ENCODE data around the gene CCDC172. TPM values are rescaled to one million over a fixed set of nuclear protein-coding genes. Genes with fewer than 3 reads are reported as not detected.

Gene CCDC172
- total and polyA plus RNA-seq, 2 of the 8 experiments (the other 6 are each of a cell fraction or from before 2014, with no cell fraction given), result 1.1 to 3.6 TPM

GRCh38 chr10:116352125-116352524 is 27.9 kb downstream of the CCDC172 start:
- Histone ChIP-seq H2AK5ac (ENCODE audit: low read depth, low read length) (no peak overlapping the region), H3K27ac (ENCODE audit: low read depth, low read length) (no peak overlapping the region), H3K36me3 (ENCODE audit: control insufficient read depth in 2 of 4, insufficient read depth in 4 of 4, low read length in 3 of 4) (no peaks in the 10 kb centered on the region), H3K9ac (replicated peaks in 1 of 4; ENCODE audit: extremely low read depth in 1 of 4, low read depth in 3 of 4, low read length in 3 of 4) (no peak overlapping the region), H2BK120ac (replicated peaks; ENCODE audit: low read depth, low read length) (no peak overlapping the region), H3K23me2 (ENCODE audit: low read depth, low read length) (no peaks in the 10 kb centered on the region; the same call in 1 of the 2 replicates), H4K5ac (ENCODE audit: insufficient read length, low read depth, low read length) (no peak overlapping the region), H3K4me2 (ENCODE audit: insufficient read depth in 1 of 2, low read depth in 2 of 2, low read length in 2 of 2) (no peak overlapping the region), H3K14ac (ENCODE audit: insufficient read length) (no peak overlapping the region), H3K4ac (replicated peaks; ENCODE audit: insufficient read length, low read depth, low read length) (no peak overlapping the region), H3K56ac (replicated peaks; ENCODE audit: insufficient read length, low read depth, low read length) (no peak overlapping the region), H2BK5ac (ENCODE audit: low read depth, low read length) (no peak overlapping the region), H3K4me1 (replicated peaks in 1 of 4; ENCODE audit: control insufficient read depth in 3 of 4, insufficient read depth in 4 of 4, low read length in 3 of 4) (0 out of 7 replicates have a peak, but pooled peaks cover 0 to 2% (median 0%) of the 10 kb centered on the region in 4 experiments), H3K23ac (ENCODE audit: insufficient read length) (no peak overlapping the region), H2BK20ac (ENCODE audit: low read length) (no peak overlapping the region), H4K20me1 (replicated peaks in 1 of 2; ENCODE audit: control insufficient read depth in 1 of 2, insufficient read depth in 2 of 2, low read length in 2 of 2) (no peaks in the 10 kb centered on the region), H3K79me2 (ENCODE audit: control insufficient read depth in 1 of 2, insufficient read depth in 2 of 2, low read length in 2 of 2) (no peaks in the 10 kb centered on the region), H3K9me3 (ENCODE audit: insufficient read depth in 2 of 2, low read depth in 1 of 2, low read length in 1 of 2) (no peaks in the 10 kb centered on the region), H2BK15ac (ENCODE audit: low read length) (no peak overlapping the region), H3K4me3 (ENCODE audit: extremely low read depth in 1 of 4, insufficient read depth in 2 of 4, low read depth in 3 of 4, low read length in 4 of 4) (no peak overlapping the region), H2AFZ (ENCODE audit: low read length) (no peak overlapping the region), H3K18ac (ENCODE audit: extremely low read depth, low read length) (no peak overlapping the region), H3K27me3 (replicated peaks in 1 of 4; ENCODE audit: control insufficient read depth in 3 of 4, extremely low read depth in 1 of 4, insufficient read depth in 3 of 4, low read length in 3 of 4) (no peaks in the 10 kb centered on the region), H4K8ac (ENCODE audit: extremely low read depth, insufficient read depth, low read length) (no peak overlapping the region), H4K91ac (replicated peaks; ENCODE audit: insufficient read length, low read length) (no peak overlapping the region), H2BK12ac (ENCODE audit: low read depth, low read length) (no peak overlapping the region), H3K79me1 (ENCODE audit: low read depth, low read length) (no peaks in the 10 kb centered on the region)
- ChIA-PET POLR2A (ENCODE audit: partially characterized antibody) (no interaction called here), CTCF (ENCODE audit: partially characterized antibody) (interaction anchor here (0.8 to 1.4 kb wide), 2 partner anchors 34 to 522 kb away, joined by 3 to 5 read pairs; no protein-coding TSS in a partner anchor)
- DNase-seq (ENCODE audit: low read depth in 1 of 2, low spot score in 2 of 2) (no peak), FAIRE-seq (no peak)
- TF ChIP-seq RFX5 (IDR thresholded peaks at IDR 0.05; ENCODE audit: borderline replicate concordance, low read depth, low read length) (no peak), SUZ12 (IDR thresholded peaks at IDR 0.05; ENCODE audit: low read length) (no peak), CHD1 (IDR thresholded peaks at IDR 0.05; ENCODE audit: low read depth, low read length) (no peak), SIX5 (IDR thresholded peaks at IDR 0.05; ENCODE audit: low read depth, low read length) (no peak), CBX8 (IDR thresholded peaks at IDR 0.05; ENCODE audit: borderline replicate concordance, low read depth, low read length) (no peak), TCF12 (IDR thresholded peaks at IDR 0.05; ENCODE audit: low read depth, low read length) (no peak), RXRA (IDR thresholded peaks at IDR 0.05; ENCODE audit: insufficient read depth, low read depth, low read length) (no peak), HDAC2 (IDR thresholded peaks at IDR 0.05; ENCODE audit: borderline replicate concordance in 1 of 2, low read depth in 2 of 2, low read length in 2 of 2) (no peak), JUN (IDR thresholded peaks at IDR 0.05; ENCODE audit: low read depth, low read length) (no peak), SP4 (IDR thresholded peaks at IDR 0.05; ENCODE audit: low read length) (no peak)
